H9 (cell line): ENCODE results near the gene TNFSF4. TPM values are rescaled to one million over a fixed set of nuclear protein-coding genes. Genes with fewer than 3 reads are reported as not detected.
"Not testable (repeated sequence)": the region's sequence is repeated elsewhere in the genome, so short reads cannot be mapped to it uniquely, and the experiment has no call there.

ENCODE experiments used
- DNase-seq: peaks from one replicate; pipeline ENCODE4 v3.0.0-alpha.2; 2017
- H2AFZ ChIP-seq: one replicate; pipeline ENCODE4 v1.6.1; 2013; ENCODE audit warnings: mild to moderate bottlenecking, low read length, control low read depth, moderate library complexity
- H2AK5ac ChIP-seq: 2 replicates; pipeline ENCODE4 v1.6.1; 2013; ENCODE audit warnings: low read length, control low read depth, mixed read lengths; ENCODE audit not compliant: insufficient read length
- H2BK120ac ChIP-seq: one replicate; pipeline ENCODE4 v1.6.1; 2013; ENCODE audit warnings: low read depth, mild to moderate bottlenecking, low read length, control low read depth, inconsistent platforms; ENCODE audit not compliant: poor library complexity, severe bottlenecking
- H2BK12ac ChIP-seq: 2 replicates; pipeline ENCODE4 v1.6.1; 2013; ENCODE audit warnings: low read length, control low read depth, mixed read lengths, low read depth; ENCODE audit not compliant: insufficient read length
- H2BK15ac ChIP-seq: 2 replicates; pipeline ENCODE4 v1.6.1; 2013; ENCODE audit warnings: low read depth, low read length, control low read depth
- H2BK20ac ChIP-seq: one replicate; pipeline ENCODE4 v1.6.1; 2013; ENCODE audit warnings: low read depth, mild to moderate bottlenecking, low read length, control low read depth, inconsistent platforms; ENCODE audit not compliant: poor library complexity, severe bottlenecking
- H2BK5ac ChIP-seq: 2 replicates; pipeline ENCODE4 v1.6.1; 2013; ENCODE audit warnings: low read length, control low read depth, mixed read lengths; ENCODE audit not compliant: insufficient read length
- H3K14ac ChIP-seq: 2 replicates; pipeline ENCODE4 v1.6.1; 2013; ENCODE audit warnings: low read length, control low read depth; ENCODE audit not compliant: insufficient read depth
- H3K18ac ChIP-seq: 2 replicates; pipeline ENCODE4 v1.6.1; 2013; ENCODE audit warnings: low read depth, mild to moderate bottlenecking, mixed read lengths, low read length, control low read depth; ENCODE audit not compliant: insufficient read length
- H3K23ac ChIP-seq: 2 replicates; pipeline ENCODE4 v1.6.1; 2013; ENCODE audit warnings: low read length, control low read depth, mixed read lengths, low read depth; ENCODE audit not compliant: insufficient read length
- H3K23me2 ChIP-seq: 2 replicates; pipeline ENCODE4 v1.6.1; 2013; ENCODE audit warnings: low read depth, mild to moderate bottlenecking, mixed read lengths, low read length, control low read depth; ENCODE audit not compliant: insufficient read length, poor library complexity, severe bottlenecking
- H3K27ac ChIP-seq: 2 replicates; pipeline ENCODE4 v1.5.1; 2013; ENCODE audit warnings: low read length, control low read depth, mixed read lengths, low read depth; ENCODE audit not compliant: insufficient read length
- H3K27me3 ChIP-seq: 2 replicates; pipeline ENCODE4 v1.6.1; 2013; ENCODE audit warnings: low read length, control low read depth, inconsistent platforms; ENCODE audit not compliant: insufficient read depth
- H3K4ac ChIP-seq: 2 replicates; pipeline ENCODE4 v1.6.1; 2013; ENCODE audit warnings: low read depth, mild to moderate bottlenecking, control low read depth, inconsistent platforms, low read length, moderate library complexity
- H3K4me1 ChIP-seq: 2 replicates; pipeline ENCODE4 v1.6.1; 2013; ENCODE audit warnings: low read length, control low read depth, inconsistent platforms; ENCODE audit not compliant: insufficient read depth
- H3K4me2 ChIP-seq: 2 replicates; pipeline ENCODE4 v1.6.1; 2013; ENCODE audit warnings: low read length, control low read depth, mixed read lengths; ENCODE audit not compliant: insufficient read length, insufficient read depth
- H3K56ac ChIP-seq: 2 replicates; pipeline ENCODE4 v1.6.1; 2013; ENCODE audit warnings: low read depth, mild to moderate bottlenecking, mixed read lengths, low read length, control low read depth; ENCODE audit not compliant: insufficient read length
- H3K79me1 ChIP-seq: 2 replicates; pipeline ENCODE4 v1.6.1; 2013; ENCODE audit warnings: low read depth, mild to moderate bottlenecking, moderate library complexity, low read length, control low read depth, inconsistent platforms; ENCODE audit not compliant: insufficient read depth, poor library complexity, severe bottlenecking
- H3K79me2 ChIP-seq: 2 replicates; pipeline ENCODE4 v1.6.1; 2013; ENCODE audit warnings: low read length, control low read depth, inconsistent platforms; ENCODE audit not compliant: insufficient read depth
- H3K9ac ChIP-seq: 2 replicates; pipeline ENCODE4 v1.6.1; 2013; ENCODE audit warnings: low read length, control low read depth, mixed read lengths; ENCODE audit not compliant: insufficient read length; ENCODE audit errors: extremely low read depth
- H3K9me3 ChIP-seq: one replicate; pipeline ENCODE4 v1.6.1; 2013; ENCODE audit warnings: low read depth, low read length, inconsistent platforms; ENCODE audit not compliant: control insufficient read depth
- H3T11ph ChIP-seq: one replicate; pipeline ENCODE4 v1.6.1; 2013; ENCODE audit warnings: mild to moderate bottlenecking, low read length, control low read depth, inconsistent platforms
- H4K20me1 ChIP-seq: one replicate; pipeline ENCODE4 v1.6.1; 2013; ENCODE audit not compliant: control insufficient read depth, insufficient read length, insufficient read depth
- H4K5ac ChIP-seq: 2 replicates; pipeline ENCODE4 v1.6.1; 2013; ENCODE audit warnings: low read depth, mild to moderate bottlenecking, mixed read lengths, low read length, control low read depth; ENCODE audit not compliant: insufficient read length
- H4K8ac ChIP-seq: replicated peaks from 2 replicates; pipeline ENCODE4 v1.6.1; 2013; ENCODE audit warnings: low read length, control low read depth, mixed read lengths, low read depth; ENCODE audit not compliant: insufficient read length
- H4K91ac ChIP-seq: 2 replicates; pipeline ENCODE4 v1.6.1; 2013; ENCODE audit warnings: low read depth, mild to moderate bottlenecking, moderate library complexity, mixed read lengths, low read length, control low read depth; ENCODE audit not compliant: insufficient read length
- H3K27ac Mint-ChIP-seq, 3 experiments: 2 replicates in 2 of 3; 3 replicates in 1 of 3; pipeline ENCODE4 v1.8.0; 2020 to 2021; ENCODE audit warnings: mixed read lengths in 3 of 3, mild to moderate bottlenecking in 1 of 3, moderate library complexity in 1 of 3
- H3K27me3 Mint-ChIP-seq: 2 replicates; pipeline ENCODE4 v1.8.0; 2021; ENCODE audit warnings: low read depth, mild to moderate bottlenecking, moderate library complexity, mixed read lengths
- H3K36me3 Mint-ChIP-seq, 3 experiments: 2 replicates in 2 of 3; 3 replicates in 1 of 3; pipeline ENCODE4 v1.8.0; 2020 to 2021; ENCODE audit warnings: low read depth in 3 of 3, mixed read lengths in 3 of 3; ENCODE audit not compliant: insufficient read depth in 1 of 3
- H3K4me1 Mint-ChIP-seq, 2 experiments: 2 replicates each; pipeline ENCODE4 v1.8.0; 2020; ENCODE audit warnings: mixed read lengths in 2 of 2
- H3K4me3 Mint-ChIP-seq, 2 experiments: 2 replicates in 1 of 2; 3 replicates in 1 of 2; pipeline ENCODE4 v1.8.0; 2020 to 2021; ENCODE audit warnings: mild to moderate bottlenecking in 2 of 2, mixed read lengths in 2 of 2, moderate library complexity in 1 of 2
- H3K9me3 Mint-ChIP-seq, 2 experiments: 2 replicates in 1 of 2; 3 replicates in 1 of 2; pipeline ENCODE4 v1.8.0; 2020; ENCODE audit warnings: mild to moderate bottlenecking in 2 of 2, mixed read lengths in 2 of 2, moderate library complexity in 1 of 2
- CTCF ChIP-seq: fragments of 200-600 bp; sonication (generic); conservative IDR thresholded peaks from 3 replicates; pipeline ENCODE4 v1.8.0; 2021; ENCODE audit warnings: antibody characterized with exemption, mild to moderate bottlenecking
- WGBS: extraction: QIAGEN DNeasy Blood & Tissue Kit; methylation state at CpG from one replicate; pipeline ENCODE4 v1.1.7; 2013; ENCODE audit warnings: missing lambda C conversion rate, low lambda C conversion rate, mixed read lengths; ENCODE audit not compliant: insufficient read length; ENCODE audit errors: extremely low coverage; 5-methylcytosine and 5-hydroxymethylcytosine counted together
- total RNA-seq: library from RNA; stranded (reverse); gene quantifications from 2 replicates; pipeline ENCODE4 v1.2.1, GENCODE V29; 2021

Gene TNFSF4
- total RNA-seq, 1 experiment from 2014 or later = 0.28 TPM

- Mint-ChIP-seq H3K9me3 (0 out of 5 replicates have a peak, but pooled peaks cover 0 to 2% of the 10 kb centered on the region in 2 experiments), H3K27me3 (peaks cover 2% of the 10 kb centered on the region), H3K36me3 (peaks cover 0 to 4% (median 2%) of the 10 kb centered on the region in 3 experiments; a peak in 2 of 7 replicates), H3K4me1 (peaks cover 11 to 15% of the 10 kb centered on the region in 2 experiments), H3K4me3 (no peak overlapping the region), H3K27ac (no peak overlapping the region)
- H3K4me1 ChIP-seq = no peaks in the 10 kb centered on the region
- no peaks in the 10 kb centered on the region for H4K20me1 ChIP-seq
- no peak overlapping the region for H4K8ac ChIP-seq
- no peak overlapping the region for H3K9ac ChIP-seq
- no peak for TF ChIP-seq CTCF
- no peaks in the 10 kb centered on the region for H3K79me2 ChIP-seq
- no peaks in the 10 kb centered on the region for H3K79me1 ChIP-seq
- no peak overlapping the region for H2BK120ac ChIP-seq
- H4K5ac ChIP-seq = no peak overlapping the region
- no peak overlapping the region for H3K4me2 ChIP-seq
- no peak overlapping the region for H2AFZ ChIP-seq
- no peak overlapping the region for H2BK5ac ChIP-seq
- no peak overlapping the region for H3K56ac ChIP-seq
- no peaks in the 10 kb centered on the region for H3K23me2 ChIP-seq
- H2BK12ac ChIP-seq = no peak overlapping the region
- H3K18ac ChIP-seq = no peak overlapping the region
- no peaks in the 10 kb centered on the region for H3K9me3 ChIP-seq
- H3K27ac ChIP-seq = no peak overlapping the region
- H3K14ac ChIP-seq = no peak overlapping the region
- WGBS = no CpG with 5 or more reads among the region's 3 CpGs
- no peak overlapping the region for H3T11ph ChIP-seq
- no peak overlapping the region for H2BK15ac ChIP-seq
- H2BK20ac ChIP-seq = no peak overlapping the region
- 0 out of 2 replicates have a peak, but pooled peaks cover 3% of the 10 kb centered on the region for H3K27me3 ChIP-seq
- H3K23ac ChIP-seq = no peak overlapping the region
- H3K4ac ChIP-seq = no peak overlapping the region
- no peak overlapping the region for H4K91ac ChIP-seq
- H2AK5ac ChIP-seq = no peak overlapping the region
- no peak for DNase-seq
These were observed 45.5 kb downstream of the TNFSF4 start for GRCh38 chr1:173161510-173162221.

GRCh38 chr1:173153964-173154363 is 53.2 kb downstream of the TNFSF4 start:
- H3K23me2 ChIP-seq, H2BK120ac ChIP-seq, H3K27me3 ChIP-seq, H3K79me1 ChIP-seq, H2AFZ ChIP-seq, H3K18ac ChIP-seq, H2AK5ac ChIP-seq, H3K14ac ChIP-seq, H4K5ac ChIP-seq, H2BK15ac ChIP-seq, H3K27me3 Mint-ChIP-seq, H2BK5ac ChIP-seq, H3K23ac ChIP-seq, H2BK12ac ChIP-seq, H3K4me1 ChIP-seq, H3K9me3 ChIP-seq, H4K91ac ChIP-seq, H4K20me1 ChIP-seq, H2BK20ac ChIP-seq, DNase-seq, H3K56ac ChIP-seq, H3K4me2 ChIP-seq, H3K27ac Mint-ChIP-seq, H3K4me3 Mint-ChIP-seq, H3T11ph ChIP-seq, H3K9ac ChIP-seq, H4K8ac ChIP-seq, H3K79me2 ChIP-seq, H3K27ac ChIP-seq, H3K4me1 Mint-ChIP-seq, H3K4ac ChIP-seq: not testable (repeated sequence)
- Mint-ChIP-seq H3K36me3 (peaks cover 13 to 30% (median 18%) of the 10 kb centered on the region in 3 experiments), H3K9me3 (peaks cover 36 to 38% of the 10 kb centered on the region in 2 experiments)
- WGBS = no CpG with 5 or more reads among the region's 9 CpGs
